PC-3 (cell line): ENCODE results near the gene SLMAP.

Experiments
- CTCF ChIP-seq: fragments of 300-600 bp; sonication (generic); conservative IDR thresholded peaks from 2 replicates; pipeline ENCODE4 v1.5.1; 2017; ENCODE audit warnings: antibody characterized with exemption, low read depth, mild to moderate bottlenecking, low read length
- EZH2 ChIP-seq: fragments of 300-600 bp; sonication (generic); IDR thresholded peaks from one replicate; pipeline ENCODE4 v1.6.1; 2017; ENCODE audit warnings: antibody characterized with exemption, mild to moderate bottlenecking, low read length; ENCODE audit not compliant: unreplicated experiment
- EZH2phosphoT487 ChIP-seq: fragments of 300-600 bp; sonication (generic); IDR thresholded peaks from 2 replicates; pipeline ENCODE4 v1.6.1; 2018; ENCODE audit warnings: mild to moderate bottlenecking, antibody characterized with exemption, low read length, borderline replicate concordance

GRCh38 chr3:57787867-57788623 is 31.9 kb downstream of the SLMAP start:
- TF ChIP-seq CTCF (no peak), EZH2phosphoT487 (no peak), EZH2 (no peak)
